Measurements from ENCODE around the gene MYMX. TPM values are rescaled to one million over a fixed set of nuclear protein-coding genes. Genes with fewer than 3 reads are reported as not detected.

The MYMX gene
- total and polyA plus RNA-seq, 2 of the 13 experiments (the other 11 are each of a cell fraction or from before 2014, with no cell fraction given), result not detected

DNA sequence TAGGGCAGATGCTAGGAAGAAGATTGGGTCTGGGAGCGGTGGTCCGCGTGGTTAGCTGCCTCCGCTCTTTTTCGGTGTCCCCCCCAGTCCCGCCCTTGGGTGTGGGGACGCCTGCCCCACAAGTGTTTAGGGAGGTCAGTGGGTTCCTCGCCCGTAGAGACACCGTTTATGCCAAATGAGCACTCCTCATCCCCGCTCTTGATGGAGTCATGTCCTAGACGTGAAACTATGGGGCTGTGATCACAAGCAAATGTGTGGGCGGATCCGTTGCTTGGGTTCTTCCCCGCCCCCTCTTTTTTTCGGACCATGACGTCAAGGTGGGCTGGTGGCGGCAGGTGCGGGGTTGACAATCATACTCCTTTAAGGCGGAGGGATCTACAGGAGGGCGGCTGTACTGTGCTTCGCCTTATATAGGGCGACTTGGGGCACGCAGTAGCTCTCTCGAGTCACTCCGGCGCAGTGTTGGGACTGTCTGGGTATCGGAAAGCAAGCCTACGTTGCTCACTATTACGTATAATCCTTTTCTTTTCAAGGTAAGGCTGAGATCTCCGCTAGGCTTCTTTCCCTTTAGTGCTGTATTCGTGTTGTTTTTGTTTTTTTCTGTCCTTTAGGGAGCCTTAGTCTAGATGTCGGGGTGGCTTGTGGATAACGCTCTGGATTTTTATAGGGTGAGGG, 30.1 kb downstream of the MYMX start, which contains the start of gene HSP90AB1 (continued):
- TF ChIP-seq, protein P1, sequence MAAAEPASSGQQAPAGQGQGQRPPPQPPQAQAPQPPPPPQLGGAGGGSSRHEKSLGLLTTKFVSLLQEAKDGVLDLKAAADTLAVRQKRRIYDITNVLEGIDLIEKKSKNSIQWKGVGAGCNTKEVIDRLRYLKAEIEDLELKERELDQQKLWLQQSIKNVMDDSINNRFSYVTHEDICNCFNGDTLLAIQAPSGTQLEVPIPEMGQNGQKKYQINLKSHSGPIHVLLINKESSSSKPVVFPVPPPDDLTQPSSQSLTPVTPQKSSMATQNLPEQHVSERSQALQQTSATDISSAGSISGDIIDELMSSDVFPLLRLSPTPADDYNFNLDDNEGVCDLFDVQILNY (CRISPR knock-in tag; conservative IDR thresholded peaks at IDR 0.05), result 0 out of 2 replicates have a peak, but pooled peaks have one; percentile 41
- TF ChIP-seq SOX13 (IDR thresholded peaks at IDR 0.05) (no peak), SOX13 (CRISPR knock-in tag; conservative IDR thresholded peaks at IDR 0.05 in 1 of 2, IDR thresholded peaks at IDR 0.05 in 1 of 2) (peak in 1 of 2 experiments; percentile 62; a peak in 2 of 4 replicates), ZNF33A (CRISPR knock-in tag; IDR thresholded peaks at IDR 0.05; ENCODE audit: borderline replicate concordance) (no peak), PCBP2 (optimal IDR thresholded peaks at IDR 0.05; ENCODE audit: low read depth, low read length, poor library complexity, severe bottlenecking) (no peak), ZNF777 (CRISPR knock-in tag; IDR thresholded peaks at IDR 0.05) (peak; percentile 63), RBFOX2 (IDR thresholded peaks at IDR 0.05; ENCODE audit: low read depth, low read length) (peak; percentile 2; the same call in 1 of the 2 replicates), ZNF572 (CRISPR knock-in tag; IDR thresholded peaks at IDR 0.05) (0 out of 2 replicates have a peak, but pooled peaks have one; percentile 50), RFX3 (CRISPR knock-in tag; IDR thresholded peaks at IDR 0.05) (peak; percentile 29; the same call in 1 of the 2 replicates), ARNT2 (CRISPR knock-in tag; IDR thresholded peaks at IDR 0.05; ENCODE audit: low read depth) (no peak; the same call in 1 of the 2 replicates), ZNF296 (CRISPR knock-in tag; conservative IDR thresholded peaks at IDR 0.05) (peak; percentile 18; the same call in 1 of the 2 replicates), HOXA3 (CRISPR knock-in tag; IDR thresholded peaks at IDR 0.05) (peak; percentile 86), ZNF549 (CRISPR knock-in tag; IDR thresholded peaks at IDR 0.05) (no peak; the same call in 1 of the 2 replicates), TOPORS (CRISPR knock-in tag; IDR thresholded peaks at IDR 0.05) (peak; percentile 75; the same call in 1 of the 2 replicates), ZC3H13 (CRISPR knock-in tag; IDR thresholded peaks at IDR 0.05) (no peak)
- TF ChIP-seq, protein P2, sequence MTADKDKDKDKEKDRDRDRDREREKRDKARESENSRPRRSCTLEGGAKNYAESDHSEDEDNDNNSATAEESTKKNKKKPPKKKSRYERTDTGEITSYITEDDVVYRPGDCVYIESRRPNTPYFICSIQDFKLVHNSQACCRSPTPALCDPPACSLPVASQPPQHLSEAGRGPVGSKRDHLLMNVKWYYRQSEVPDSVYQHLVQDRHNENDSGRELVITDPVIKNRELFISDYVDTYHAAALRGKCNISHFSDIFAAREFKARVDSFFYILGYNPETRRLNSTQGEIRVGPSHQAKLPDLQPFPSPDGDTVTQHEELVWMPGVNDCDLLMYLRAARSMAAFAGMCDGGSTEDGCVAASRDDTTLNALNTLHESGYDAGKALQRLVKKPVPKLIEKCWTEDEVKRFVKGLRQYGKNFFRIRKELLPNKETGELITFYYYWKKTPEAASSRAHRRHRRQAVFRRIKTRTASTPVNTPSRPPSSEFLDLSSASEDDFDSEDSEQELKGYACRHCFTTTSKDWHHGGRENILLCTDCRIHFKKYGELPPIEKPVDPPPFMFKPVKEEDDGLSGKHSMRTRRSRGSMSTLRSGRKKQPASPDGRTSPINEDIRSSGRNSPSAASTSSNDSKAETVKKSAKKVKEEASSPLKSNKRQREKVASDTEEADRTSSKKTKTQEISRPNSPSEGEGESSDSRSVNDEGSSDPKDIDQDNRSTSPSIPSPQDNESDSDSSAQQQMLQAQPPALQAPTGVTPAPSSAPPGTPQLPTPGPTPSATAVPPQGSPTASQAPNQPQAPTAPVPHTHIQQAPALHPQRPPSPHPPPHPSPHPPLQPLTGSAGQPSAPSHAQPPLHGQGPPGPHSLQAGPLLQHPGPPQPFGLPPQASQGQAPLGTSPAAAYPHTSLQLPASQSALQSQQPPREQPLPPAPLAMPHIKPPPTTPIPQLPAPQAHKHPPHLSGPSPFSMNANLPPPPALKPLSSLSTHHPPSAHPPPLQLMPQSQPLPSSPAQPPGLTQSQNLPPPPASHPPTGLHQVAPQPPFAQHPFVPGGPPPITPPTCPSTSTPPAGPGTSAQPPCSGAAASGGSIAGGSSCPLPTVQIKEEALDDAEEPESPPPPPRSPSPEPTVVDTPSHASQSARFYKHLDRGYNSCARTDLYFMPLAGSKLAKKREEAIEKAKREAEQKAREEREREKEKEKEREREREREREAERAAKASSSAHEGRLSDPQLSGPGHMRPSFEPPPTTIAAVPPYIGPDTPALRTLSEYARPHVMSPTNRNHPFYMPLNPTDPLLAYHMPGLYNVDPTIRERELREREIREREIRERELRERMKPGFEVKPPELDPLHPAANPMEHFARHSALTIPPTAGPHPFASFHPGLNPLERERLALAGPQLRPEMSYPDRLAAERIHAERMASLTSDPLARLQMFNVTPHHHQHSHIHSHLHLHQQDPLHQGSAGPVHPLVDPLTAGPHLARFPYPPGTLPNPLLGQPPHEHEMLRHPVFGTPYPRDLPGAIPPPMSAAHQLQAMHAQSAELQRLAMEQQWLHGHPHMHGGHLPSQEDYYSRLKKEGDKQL (CRISPR knock-in tag; IDR thresholded peaks at IDR 0.05; ENCODE audit: low read depth), result no peak; the same call in 1 of the 2 replicates
- TF ChIP-seq, protein P3, sequence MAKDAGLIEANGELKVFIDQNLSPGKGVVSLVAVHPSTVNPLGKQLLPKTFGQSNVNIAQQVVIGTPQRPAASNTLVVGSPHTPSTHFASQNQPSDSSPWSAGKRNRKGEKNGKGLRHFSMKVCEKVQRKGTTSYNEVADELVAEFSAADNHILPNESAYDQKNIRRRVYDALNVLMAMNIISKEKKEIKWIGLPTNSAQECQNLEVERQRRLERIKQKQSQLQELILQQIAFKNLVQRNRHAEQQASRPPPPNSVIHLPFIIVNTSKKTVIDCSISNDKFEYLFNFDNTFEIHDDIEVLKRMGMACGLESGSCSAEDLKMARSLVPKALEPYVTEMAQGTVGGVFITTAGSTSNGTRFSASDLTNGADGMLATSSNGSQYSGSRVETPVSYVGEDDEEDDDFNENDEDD (CRISPR knock-in tag; IDR thresholded peaks at IDR 0.05; ENCODE audit: borderline replicate concordance), result peak; percentile 44; the same call in 1 of the 2 replicates
- TF ChIP-seq, protein P4, sequence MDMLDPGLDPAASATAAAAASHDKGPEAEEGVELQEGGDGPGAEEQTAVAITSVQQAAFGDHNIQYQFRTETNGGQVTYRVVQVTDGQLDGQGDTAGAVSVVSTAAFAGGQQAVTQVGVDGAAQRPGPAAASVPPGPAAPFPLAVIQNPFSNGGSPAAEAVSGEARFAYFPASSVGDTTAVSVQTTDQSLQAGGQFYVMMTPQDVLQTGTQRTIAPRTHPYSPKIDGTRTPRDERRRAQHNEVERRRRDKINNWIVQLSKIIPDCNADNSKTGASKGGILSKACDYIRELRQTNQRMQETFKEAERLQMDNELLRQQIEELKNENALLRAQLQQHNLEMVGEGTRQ (IDR thresholded peaks at IDR 0.05; ENCODE audit: low read depth, low read length), result no peak
- TF ChIP-seq, protein P4 (CRISPR knock-in tag; IDR thresholded peaks at IDR 0.05; ENCODE audit: borderline replicate concordance), result 0 out of 2 replicates have a peak, but pooled peaks have one; percentile 24
